GM21447 (cell line): Measurements from ENCODE around the gene KRT82.
"Not testable (repeated sequence)": the region's sequence is repeated elsewhere in the genome, so short reads cannot be mapped to it uniquely, and the experiment has no call there.

Source experiments
- ATAC-seq: cut with Tn5 transposase; IDR thresholded peaks from one replicate; pipeline ENCODE4 v1.9.1; 2021; ENCODE audit not compliant: unreplicated experiment

KRT82 gene

GRCh38 chr12:52346593-52346992, 59.5 kb downstream of the KRT82 start:
- no peak for ATAC-seq

DNA sequence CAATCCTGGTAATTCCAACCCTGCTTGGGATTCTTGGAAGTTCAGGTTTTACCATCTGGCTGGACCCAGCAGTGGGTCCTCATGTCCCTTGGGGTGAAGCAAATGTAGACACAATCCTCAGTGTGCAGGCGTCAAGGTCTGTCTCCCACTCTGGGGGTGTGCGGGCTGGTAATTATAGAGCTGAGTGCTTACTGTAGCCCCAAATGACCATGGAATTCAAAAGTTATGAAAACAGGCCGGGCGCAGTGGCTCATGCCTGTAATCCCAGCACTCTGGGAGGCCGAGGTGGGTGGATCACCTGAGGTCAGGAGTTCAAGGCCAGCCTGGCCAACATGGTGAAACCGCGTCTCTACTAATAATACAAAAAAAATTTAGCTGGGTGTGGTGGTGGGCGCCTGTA, 61.1 kb downstream of the KRT82 start:
- not testable (repeated sequence) for ATAC-seq

DNA sequence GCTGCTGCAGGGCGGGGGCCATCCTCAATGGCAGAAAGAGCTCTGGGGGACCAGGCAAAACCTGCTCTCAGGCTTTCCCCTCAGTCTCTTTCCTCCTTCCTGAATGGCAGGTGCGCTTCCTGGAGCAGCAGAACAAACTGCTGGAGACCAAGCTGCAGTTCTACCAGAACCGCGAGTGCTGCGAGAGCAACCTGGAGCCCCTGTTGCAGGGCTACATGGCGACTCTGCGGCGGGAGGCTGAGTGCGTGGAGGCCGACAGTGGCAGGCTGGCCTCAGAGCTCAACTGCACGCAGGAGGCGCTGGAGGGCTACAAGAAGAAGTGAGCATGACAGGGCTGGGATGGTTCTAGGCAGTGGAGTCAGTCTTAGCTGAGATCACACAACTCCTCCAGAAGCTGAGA, 62.0 kb downstream of the KRT82 start:
- no peak for ATAC-seq
